Natural killer cell treated with Interleukin-12 subunit alpha and Interleukin-12 subunit beta and Interleukin-15 and Interleukin-18, amount 100 ng/mL, for 72 hours (primary cell): ENCODE results near the gene ANO1. TPM values are rescaled to one million over a fixed set of nuclear protein-coding genes. Genes with fewer than 3 reads are reported as not detected.

Experiments
- ATAC-seq, 2 donors: fragments of 150-1000 bp; cut with Tn5 transposase in 1 of 2; sonication (Bioruptor Pico), chemical (Tn5 transposase) in 1 of 2; 2 replicates each; pipeline ENCODE4 v1.10.0; 2021
- DNase-seq: peaks from one replicate; pipeline ENCODE4 v3.0.0; 2022; ENCODE audit warnings: low spot score
- H3K27ac Mint-ChIP-seq, 2 donors: 1 replicate in 1 of 2; 2 replicates in 1 of 2; pipeline ENCODE4 v1.8.0; 2022; ENCODE audit warnings: mixed read lengths in 2 of 2, mild to moderate bottlenecking in 1 of 2, moderate library complexity in 1 of 2
- H3K27me3 Mint-ChIP-seq, 2 donors: 1 replicate in 1 of 2; 2 replicates in 1 of 2; pipeline ENCODE4 v1.8.0; 2022; ENCODE audit warnings: mixed read lengths in 2 of 2
- H3K36me3 Mint-ChIP-seq: one replicate; pipeline ENCODE4 v1.8.0; 2022; ENCODE audit warnings: mixed read lengths
- H3K4me1 Mint-ChIP-seq, 2 donors: 1 replicate in 1 of 2; 2 replicates in 1 of 2; pipeline ENCODE4 v1.8.0; 2022; ENCODE audit warnings: low read depth in 2 of 2, mixed read lengths in 2 of 2, mild to moderate bottlenecking in 1 of 2
- H3K4me3 Mint-ChIP-seq: one replicate; pipeline ENCODE4 v1.8.0; 2022; ENCODE audit warnings: mixed read lengths
- H3K9me3 Mint-ChIP-seq: 2 replicates; pipeline ENCODE4 v1.8.0; 2022; ENCODE audit warnings: mixed read lengths
- total RNA-seq, 2 donors: library from RNA; stranded (reverse); gene quantifications; one replicate each; pipeline ENCODE4 v1.2.3, GENCODE V29; 2022

ANO1 gene
- total RNA-seq, 2 donors from 2014 or later: not detected

GRCh38 chr11:70072861-70073755 lies 5.0 kb upstream of the ANO1 start:
- no peak for ATAC-seq
- Mint-ChIP-seq H3K36me3 (no peaks in the 10 kb centered on the region), H3K9me3 (no peaks in the 10 kb centered on the region)

GRCh38 chr11:70073871-70074371 lies 4.2 kb upstream of the ANO1 start:
- ATAC-seq: no peak
- no peak overlapping the region for H3K4me3 Mint-ChIP-seq

More at GRCh38 chr11:70072861-70073755, 5.0 kb upstream of the ANO1 start:
- peak; percentile 45 for DNase-seq
- H3K27ac Mint-ChIP-seq: no peak overlapping the region
- H3K27me3 Mint-ChIP-seq: peaks cover 49 to 63% of the 10 kb centered on the region in 2 donors
- peaks cover 0 to 3% of the 10 kb centered on the region in 2 donors for H3K4me1 Mint-ChIP-seq
- H3K4me3 Mint-ChIP-seq: no peak overlapping the region

GRCh38 chr11:70074746-70075145 lies 3.4 kb upstream of the ANO1 start:
- Mint-ChIP-seq H3K27ac (no peak overlapping the region), H3K27me3 (peaks cover 39 to 56% of the 10 kb centered on the region in 2 donors), H3K9me3 (no peaks in the 10 kb centered on the region), H3K4me3 (no peak overlapping the region), H3K36me3 (no peaks in the 10 kb centered on the region), H3K4me1 (peaks cover 0 to 3% of the 10 kb centered on the region in 2 donors)
- ATAC-seq: no peak
- DNase-seq: peak; percentile 44

More at GRCh38 chr11:70073871-70074371, 4.2 kb upstream of the ANO1 start:
- H3K4me1 Mint-ChIP-seq: peaks cover 0 to 3% of the 10 kb centered on the region in 2 donors
- no peak for DNase-seq
- H3K36me3 Mint-ChIP-seq: no peaks in the 10 kb centered on the region
- no peak overlapping the region for H3K27ac Mint-ChIP-seq
- H3K27me3 Mint-ChIP-seq: peaks cover 44 to 58% of the 10 kb centered on the region in 2 donors
- no peaks in the 10 kb centered on the region for H3K9me3 Mint-ChIP-seq

- H3K4me3 Mint-ChIP-seq: no peak overlapping the region
- H3K36me3 Mint-ChIP-seq: no peaks in the 10 kb centered on the region
- H3K4me1 Mint-ChIP-seq: peaks cover 0 to 3% of the 10 kb centered on the region in 2 donors
- no peak for ATAC-seq
- no peaks in the 10 kb centered on the region for H3K9me3 Mint-ChIP-seq
- peaks cover 33 to 45% of the 10 kb centered on the region in 2 donors for H3K27me3 Mint-ChIP-seq
- no peak overlapping the region for H3K27ac Mint-ChIP-seq
- peak; percentile 37 for DNase-seq
Observed at GRCh38 chr11:70075836-70076235, 2.3 kb upstream of the ANO1 start.

GRCh38 chr11:70076461-70076931 lies 1.6 kb upstream of the ANO1 start:
- Mint-ChIP-seq H3K36me3 (no peaks in the 10 kb centered on the region), H3K27me3 (peaks cover 33 to 39% of the 10 kb centered on the region in 2 donors), H3K4me3 (no peak overlapping the region), H3K4me1 (peaks cover 0 to 3% of the 10 kb centered on the region in 2 donors), H3K27ac (no peak overlapping the region), H3K9me3 (no peaks in the 10 kb centered on the region)
- ATAC-seq (no peak), DNase-seq (no peak)

- Mint-ChIP-seq H3K9me3 (no peaks in the 10 kb centered on the region), H3K27me3 (peaks cover 26 to 28% of the 10 kb centered on the region in 2 donors), H3K36me3 (no peaks in the 10 kb centered on the region), H3K27ac (no peak overlapping the region), H3K4me3 (no peak overlapping the region), H3K4me1 (peaks cover 0 to 3% of the 10 kb centered on the region in 2 donors)
- DNase-seq: no peak
- no peak for ATAC-seq
Observed at GRCh38 chr11:70077411-70078094, 564 bp upstream of the ANO1 start.

GRCh38 chr11:70078781-70079616 lies 882 bp downstream of the ANO1 start:
- DNase-seq (peak; percentile 13), ATAC-seq (no peak)
- Mint-ChIP-seq H3K4me3 (no peak overlapping the region), H3K27me3 (peaks cover 14 to 19% of the 10 kb centered on the region in 2 donors), H3K36me3 (no peaks in the 10 kb centered on the region), H3K27ac (no peak overlapping the region), H3K9me3 (no peaks in the 10 kb centered on the region), H3K4me1 (no peaks in the 10 kb centered on the region)

- H3K4me1 Mint-ChIP-seq: no peaks in the 10 kb centered on the region
- no peak overlapping the region for H3K27ac Mint-ChIP-seq
- H3K36me3 Mint-ChIP-seq: no peaks in the 10 kb centered on the region
- H3K9me3 Mint-ChIP-seq: no peaks in the 10 kb centered on the region
- ATAC-seq (no peak), DNase-seq (no peak)
- peaks cover 9 to 14% of the 10 kb centered on the region in 2 donors for H3K27me3 Mint-ChIP-seq
- H3K4me3 Mint-ChIP-seq: no peak overlapping the region
Observed at GRCh38 chr11:70079691-70080090, 1.6 kb downstream of the ANO1 start.

GRCh38 chr11:70080763-70081162 lies 2.6 kb downstream of the ANO1 start:
- ATAC-seq (no peak), DNase-seq (no peak)
- peaks cover 0 to 14% of the 10 kb centered on the region in 2 donors for H3K27me3 Mint-ChIP-seq
- H3K4me3 Mint-ChIP-seq: no peak overlapping the region
- no peak overlapping the region for H3K27ac Mint-ChIP-seq
- H3K36me3 Mint-ChIP-seq: no peaks in the 10 kb centered on the region
- H3K9me3 Mint-ChIP-seq: no peaks in the 10 kb centered on the region
- H3K4me1 Mint-ChIP-seq: no peaks in the 10 kb centered on the region

- Mint-ChIP-seq H3K27ac (no peak overlapping the region), H3K9me3 (no peaks in the 10 kb centered on the region)
- ATAC-seq: no peak
Observed at GRCh38 chr11:70082829-70083228, 4.7 kb downstream of the ANO1 start.

GRCh38 chr11:70084046-70084984 lies 6.2 kb downstream of the ANO1 start:
- Mint-ChIP-seq H3K4me1 (no peaks in the 10 kb centered on the region), H3K27ac (no peak overlapping the region), H3K9me3 (no peaks in the 10 kb centered on the region), H3K4me3 (no peak overlapping the region), H3K27me3 (peaks cover 0 to 7% of the 10 kb centered on the region in 2 donors), H3K36me3 (no peaks in the 10 kb centered on the region)
- DNase-seq: no peak
- peak in 1 of 2 donors; percentile 29 for ATAC-seq

More at GRCh38 chr11:70082829-70083228, 4.7 kb downstream of the ANO1 start:
- Mint-ChIP-seq H3K4me3 (no peak overlapping the region), H3K4me1 (no peaks in the 10 kb centered on the region), H3K27me3 (peaks cover 0 to 6% of the 10 kb centered on the region in 2 donors), H3K36me3 (no peaks in the 10 kb centered on the region)
- DNase-seq: no peak
